Retinal pigment epithelial cell (primary cell): ENCODE measurements around the gene PREX1.

ENCODE experiments used
- DNase-seq: peaks from one replicate; pipeline ENCODE4 v3.0.0-alpha.2; 2010; ENCODE audit warnings: low read depth
- H3K4me3 ChIP-seq: 2 replicates; pipeline ENCODE4 v1.5.1; 2011; ENCODE audit warnings: mild to moderate bottlenecking, low read length, control low read depth, moderate library complexity
- CTCF ChIP-seq: conservative IDR thresholded peaks from 2 replicates; pipeline ENCODE4 v1.5.1; 2011; ENCODE audit warnings: low read depth, low read length, control low read depth, inconsistent platforms

PREX1 gene

GRCh38 chr20:48625136-48625900 lies 202.5 kb downstream of the PREX1 start:
- TF ChIP-seq CTCF: no peak
- H3K4me3 ChIP-seq: no peak overlapping the region
- DNase-seq: no peak

GRCh38 chr20:48624315-48625020 lies 203.3 kb downstream of the PREX1 start:
- no peak overlapping the region for H3K4me3 ChIP-seq
- no peak for DNase-seq
- TF ChIP-seq CTCF: no peak

- no peak for DNase-seq
- H3K4me3 ChIP-seq: no peak overlapping the region
- TF ChIP-seq CTCF: no peak
Observed at GRCh38 chr20:48623906-48624265, 203.9 kb downstream of the PREX1 start.

GRCh38 chr20:48623176-48623905 lies 204.5 kb downstream of the PREX1 start:
- no peak for DNase-seq
- no peak for TF ChIP-seq CTCF

GRCh38 chr20:48622421-48622820 lies 205.4 kb downstream of the PREX1 start:
- H3K4me3 ChIP-seq: no peak overlapping the region
- TF ChIP-seq CTCF: no peak
- DNase-seq: no peak

More at GRCh38 chr20:48623176-48623905, 204.5 kb downstream of the PREX1 start:
- no peak overlapping the region for H3K4me3 ChIP-seq

GRCh38 chr20:48621376-48622078 lies 206.3 kb downstream of the PREX1 start:
- no peak for TF ChIP-seq CTCF
- no peak for DNase-seq
- H3K4me3 ChIP-seq: no peak overlapping the region
